ENCODE measurements around the gene NDUFB6.

DNA sequence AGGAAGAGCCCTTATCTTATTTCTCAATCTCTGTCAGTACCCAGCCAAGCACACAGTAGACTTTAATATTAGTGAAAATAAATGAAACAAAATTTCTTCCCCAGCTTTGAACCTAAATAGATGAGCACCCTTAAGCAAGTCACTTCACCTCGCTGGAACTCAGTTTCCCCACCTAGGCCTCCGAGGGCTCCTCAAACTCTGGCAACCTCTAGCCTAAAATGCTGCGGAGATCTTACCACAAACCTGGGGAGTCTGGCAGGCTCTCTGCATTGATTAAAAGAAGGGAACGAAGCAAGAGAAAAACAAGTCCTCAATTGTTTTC, 47.3 kb downstream of the NDUFB6 start:
- TF ChIP-seq, protein P1, sequence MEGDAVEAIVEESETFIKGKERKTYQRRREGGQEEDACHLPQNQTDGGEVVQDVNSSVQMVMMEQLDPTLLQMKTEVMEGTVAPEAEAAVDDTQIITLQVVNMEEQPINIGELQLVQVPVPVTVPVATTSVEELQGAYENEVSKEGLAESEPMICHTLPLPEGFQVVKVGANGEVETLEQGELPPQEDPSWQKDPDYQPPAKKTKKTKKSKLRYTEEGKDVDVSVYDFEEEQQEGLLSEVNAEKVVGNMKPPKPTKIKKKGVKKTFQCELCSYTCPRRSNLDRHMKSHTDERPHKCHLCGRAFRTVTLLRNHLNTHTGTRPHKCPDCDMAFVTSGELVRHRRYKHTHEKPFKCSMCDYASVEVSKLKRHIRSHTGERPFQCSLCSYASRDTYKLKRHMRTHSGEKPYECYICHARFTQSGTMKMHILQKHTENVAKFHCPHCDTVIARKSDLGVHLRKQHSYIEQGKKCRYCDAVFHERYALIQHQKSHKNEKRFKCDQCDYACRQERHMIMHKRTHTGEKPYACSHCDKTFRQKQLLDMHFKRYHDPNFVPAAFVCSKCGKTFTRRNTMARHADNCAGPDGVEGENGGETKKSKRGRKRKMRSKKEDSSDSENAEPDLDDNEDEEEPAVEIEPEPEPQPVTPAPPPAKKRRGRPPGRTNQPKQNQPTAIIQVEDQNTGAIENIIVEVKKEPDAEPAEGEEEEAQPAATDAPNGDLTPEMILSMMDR (IDR thresholded peaks at IDR 0.05), result no peak
- TF ChIP-seq POLR2A (IDR thresholded peaks at IDR 0.05), result no peak
